ENCODE results near the gene ELMO2. TPM values are rescaled to one million over a fixed set of nuclear protein-coding genes. Genes with fewer than 3 reads are reported as not detected.

Gene ELMO2
- total RNA-seq, 1 experiment from 2014 or later = 28.4 TPM

DNA sequence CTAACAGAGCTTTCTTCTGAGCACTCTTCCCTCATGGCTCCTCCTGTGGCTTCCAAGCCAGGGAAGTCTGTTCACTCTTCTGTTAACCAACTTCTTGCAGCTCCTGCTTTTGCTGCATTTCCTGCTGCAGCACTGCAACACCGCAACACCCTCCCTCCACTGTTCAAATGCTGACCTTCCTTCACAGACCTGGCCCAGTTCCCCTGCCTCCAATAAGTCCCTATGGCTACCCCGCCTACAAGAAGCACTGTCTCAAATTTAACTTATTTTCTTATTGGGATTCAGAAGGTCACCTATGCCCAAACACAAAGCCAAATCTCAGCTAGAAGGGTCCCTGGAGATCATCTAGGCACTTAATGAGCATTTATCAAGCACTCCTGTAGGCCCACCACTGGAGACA lies 44.6 kb downstream of the ELMO2 start:
- peaks cover 9% of the 10 kb centered on the region for H3K36me3 Mint-ChIP-seq
- no peaks in the 10 kb centered on the region for H3K27me3 Mint-ChIP-seq (ENCODE audit: low read depth)
- no peak overlapping the region for H3K27ac Mint-ChIP-seq
- DNase-seq (ENCODE audit: low spot score) = no peak
- H3K4me3 Mint-ChIP-seq = no peak overlapping the region
- peaks cover 13% of the 10 kb centered on the region for H3K4me1 Mint-ChIP-seq
- no peaks in the 10 kb centered on the region for H3K9me3 Mint-ChIP-seq
- ChIA-PET POLR2A (no interaction called here), CTCF (no interaction called here)
- TF ChIP-seq JAZF1 (CRISPR knock-in tag; IDR thresholded peaks at IDR 0.05) = no peak
- TF ChIP-seq HMGA2 (CRISPR knock-in tag; IDR thresholded peaks at IDR 0.05) = no peak
- no peak for TF ChIP-seq NR1H2 (CRISPR knock-in tag; IDR thresholded peaks at IDR 0.05)
- no peak for TF ChIP-seq CREM (CRISPR knock-in tag; IDR thresholded peaks at IDR 0.05)
- TF ChIP-seq AFF4 (CRISPR knock-in tag; IDR thresholded peaks at IDR 0.05; ENCODE audit: borderline replicate concordance) = no peak
- no peak for TF ChIP-seq ZMAT4 (CRISPR knock-in tag; IDR thresholded peaks at IDR 0.05)
- TF ChIP-seq ATF1 (CRISPR knock-in tag; IDR thresholded peaks at IDR 0.05) = no peak
- TF ChIP-seq FOXJ3 (CRISPR knock-in tag; IDR thresholded peaks at IDR 0.05; ENCODE audit: borderline replicate concordance) = no peak
- ATAC-seq = no peak

- POLR2A ChIA-PET = no interaction called here
- DNase-seq (ENCODE audit: low spot score) = no peak
- Mint-ChIP-seq H3K4me1 (peaks cover 13% of the 10 kb centered on the region), H3K27ac (0 out of 2 replicates have a peak overlapping the region, but pooled peaks have one; percentile 0), H3K4me3 (no peak overlapping the region), H3K36me3 (peaks cover 6% of the 10 kb centered on the region), H3K9me3 (no peaks in the 10 kb centered on the region), H3K27me3 (ENCODE audit: low read depth) (no peaks in the 10 kb centered on the region)
- CTCF ChIA-PET = no interaction called here
- no peak for ATAC-seq
- TF ChIP-seq E2F1 (CRISPR knock-in tag; IDR thresholded peaks at IDR 0.05) (no peak), MXD4 (CRISPR knock-in tag; IDR thresholded peaks at IDR 0.05; ENCODE audit: borderline replicate concordance) (no peak), KAT7 (CRISPR knock-in tag; IDR thresholded peaks at IDR 0.05; ENCODE audit: borderline replicate concordance) (no peak), FOXJ3 (CRISPR knock-in tag; IDR thresholded peaks at IDR 0.05; ENCODE audit: borderline replicate concordance) (no peak), ZMAT4 (CRISPR knock-in tag; IDR thresholded peaks at IDR 0.05) (no peak), PRDM15 (CRISPR knock-in tag; IDR thresholded peaks at IDR 0.05) (no peak), ZNF138 (CRISPR knock-in tag; conservative IDR thresholded peaks at IDR 0.05) (no peak), ATF6 (CRISPR knock-in tag; IDR thresholded peaks at IDR 0.05) (no peak), ZNF219 (CRISPR knock-in tag; IDR thresholded peaks at IDR 0.05; ENCODE audit: borderline replicate concordance) (no peak), ZNF416 (CRISPR knock-in tag; IDR thresholded peaks at IDR 0.05) (no peak), SMAD3 (CRISPR knock-in tag; IDR thresholded peaks at IDR 0.05; ENCODE audit: borderline replicate concordance) (no peak), CREB1 (CRISPR knock-in tag; IDR thresholded peaks at IDR 0.05) (no peak), NFE2L1 (CRISPR knock-in tag; IDR thresholded peaks at IDR 0.05) (no peak), NR1H2 (CRISPR knock-in tag; IDR thresholded peaks at IDR 0.05) (no peak)
- TF ChIP-seq, protein P1, sequence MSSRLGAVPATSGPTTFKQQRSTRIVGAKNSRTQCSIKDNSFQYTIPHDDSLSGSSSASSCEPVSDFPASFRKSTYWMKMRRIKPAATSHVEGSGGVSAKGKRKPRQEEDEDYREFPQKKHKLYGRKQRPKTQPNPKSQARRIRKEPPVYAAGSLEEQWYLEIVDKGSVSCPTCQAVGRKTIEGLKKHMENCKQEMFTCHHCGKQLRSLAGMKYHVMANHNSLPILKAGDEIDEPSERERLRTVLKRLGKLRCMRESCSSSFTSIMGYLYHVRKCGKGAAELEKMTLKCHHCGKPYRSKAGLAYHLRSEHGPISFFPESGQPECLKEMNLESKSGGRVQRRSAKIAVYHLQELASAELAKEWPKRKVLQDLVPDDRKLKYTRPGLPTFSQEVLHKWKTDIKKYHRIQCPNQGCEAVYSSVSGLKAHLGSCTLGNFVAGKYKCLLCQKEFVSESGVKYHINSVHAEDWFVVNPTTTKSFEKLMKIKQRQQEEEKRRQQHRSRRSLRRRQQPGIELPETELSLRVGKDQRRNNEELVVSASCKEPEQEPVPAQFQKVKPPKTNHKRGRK (CRISPR knock-in tag; IDR thresholded peaks at IDR 0.05; ENCODE audit: borderline replicate concordance) = no peak
- TF ChIP-seq, protein P2, sequence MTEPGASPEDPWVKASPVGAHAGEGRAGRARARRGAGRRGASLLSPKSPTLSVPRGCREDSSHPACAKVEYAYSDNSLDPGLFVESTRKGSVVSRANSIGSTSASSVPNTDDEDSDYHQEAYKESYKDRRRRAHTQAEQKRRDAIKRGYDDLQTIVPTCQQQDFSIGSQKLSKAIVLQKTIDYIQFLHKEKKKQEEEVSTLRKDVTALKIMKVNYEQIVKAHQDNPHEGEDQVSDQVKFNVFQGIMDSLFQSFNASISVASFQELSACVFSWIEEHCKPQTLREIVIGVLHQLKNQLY (CRISPR knock-in tag; IDR thresholded peaks at IDR 0.05) = no peak
Measured at GRCh38 chr20:46361381-46361780, 45.0 kb downstream of the ELMO2 start.
